ENCODE results near the gene CPM. TPM values are rescaled to one million over a fixed set of nuclear protein-coding genes. Genes with fewer than 3 reads are reported as not detected.

CPM gene
- total RNA-seq, 2 experiments from 2014 or later, result 3.0 to 5.8 TPM

DNA sequence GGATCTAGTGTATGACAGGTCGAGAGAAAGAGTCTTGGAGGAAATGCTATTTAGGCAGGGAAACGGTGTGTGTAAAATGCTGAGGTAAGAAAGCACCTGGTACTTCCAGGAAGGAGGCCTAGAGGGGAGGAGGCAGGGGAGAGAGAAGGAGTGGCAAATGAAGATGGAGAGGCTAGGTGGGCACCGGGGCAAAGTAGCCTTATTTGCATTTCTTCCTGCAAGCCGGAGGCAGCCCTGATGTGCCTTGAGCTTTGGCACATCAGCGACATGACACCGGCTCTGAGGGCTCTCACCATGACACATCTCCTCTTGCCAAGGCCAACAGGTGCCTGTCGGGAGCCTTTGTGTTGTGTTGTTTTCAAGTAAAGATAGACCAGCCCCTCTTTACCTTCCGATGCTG, 61.6 kb downstream of the CPM start:
- Mint-ChIP-seq H3K27me3 (peaks cover 3% of the 10 kb centered on the region), H3K36me3 (ENCODE audit: low read depth) (no peaks in the 10 kb centered on the region), H3K9me3 (no peaks in the 10 kb centered on the region), H3K4me1 (ENCODE audit: low read depth) (no peaks in the 10 kb centered on the region), H3K4me3 (no peak overlapping the region), H3K27ac (no peak overlapping the region)
- CTCF ChIA-PET, result interaction anchor here (1.3 kb wide), 2 partner anchors 197 to 199 kb away, joined by 3 to 7 read pairs; no protein-coding TSS in a partner anchor
- no peak for ATAC-seq
- POLR2A ChIA-PET, result no interaction called here
- no peak for TF ChIP-seq CTCF (IDR thresholded peaks at IDR 0.05)
- no peak for DNase-seq
- intact Hi-C loops (cut with micrococcal nuclease), result no loop called here

GRCh38 chr12:68870443-68870842, 62.5 kb downstream of the CPM start:
- CTCF ChIA-PET, result interaction anchor here (1.3 kb wide), 2 partner anchors 198 to 200 kb away, joined by 3 to 7 read pairs; no protein-coding TSS in a partner anchor
- no peak overlapping the region for H3K27ac Mint-ChIP-seq
- DNase-seq (no peak), ATAC-seq (no peak)
- H3K9me3 Mint-ChIP-seq, result no peaks in the 10 kb centered on the region
- H3K4me3 Mint-ChIP-seq, result no peak overlapping the region
- no peak for TF ChIP-seq CTCF (IDR thresholded peaks at IDR 0.05)
- H3K27me3 Mint-ChIP-seq, result peaks cover 3% of the 10 kb centered on the region
- H3K36me3 Mint-ChIP-seq (ENCODE audit: low read depth), result no peaks in the 10 kb centered on the region
- POLR2A ChIA-PET, result no interaction called here
- H3K4me1 Mint-ChIP-seq (ENCODE audit: low read depth), result no peaks in the 10 kb centered on the region
- intact Hi-C loops (cut with micrococcal nuclease), result no loop called here

DNA sequence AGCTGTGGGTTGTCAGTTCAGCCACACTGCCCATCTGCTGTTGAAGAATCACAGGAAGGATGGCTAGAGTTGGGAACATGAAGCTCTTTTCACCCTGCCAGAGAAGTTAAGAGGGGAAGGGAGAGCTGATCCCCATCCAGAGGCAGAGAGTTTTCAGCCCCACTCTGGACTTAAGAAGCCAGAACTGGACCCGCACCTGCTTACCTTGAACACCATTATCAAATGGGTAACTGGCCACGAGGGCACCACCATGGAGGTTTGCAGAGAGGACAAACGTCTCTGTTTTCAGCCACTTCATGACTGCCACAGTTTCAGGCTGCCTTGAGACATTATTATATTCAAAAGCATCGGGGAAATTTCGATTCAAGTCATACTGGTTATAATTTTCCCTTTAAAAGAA, 63.0 kb downstream of the CPM start:
- ChIA-PET CTCF (interaction anchor here (1.1 to 3.6 kb wide), 2 partner anchors 40 to 200 kb away, joined by 4 to 24 read pairs; no protein-coding TSS in a partner anchor), POLR2A (no interaction called here)
- H3K27ac Mint-ChIP-seq, result no peak overlapping the region
- no peaks in the 10 kb centered on the region for H3K4me1 Mint-ChIP-seq (ENCODE audit: low read depth)
- no peaks in the 10 kb centered on the region for H3K36me3 Mint-ChIP-seq (ENCODE audit: low read depth)
- TF ChIP-seq CTCF (IDR thresholded peaks at IDR 0.05), result no peak
- intact Hi-C loops (cut with micrococcal nuclease), result no loop called here
- H3K9me3 Mint-ChIP-seq, result no peaks in the 10 kb centered on the region
- no peak for ATAC-seq
- no peak overlapping the region for H3K4me3 Mint-ChIP-seq
- peaks cover 3% of the 10 kb centered on the region for H3K27me3 Mint-ChIP-seq
- DNase-seq, result no peak

DNA sequence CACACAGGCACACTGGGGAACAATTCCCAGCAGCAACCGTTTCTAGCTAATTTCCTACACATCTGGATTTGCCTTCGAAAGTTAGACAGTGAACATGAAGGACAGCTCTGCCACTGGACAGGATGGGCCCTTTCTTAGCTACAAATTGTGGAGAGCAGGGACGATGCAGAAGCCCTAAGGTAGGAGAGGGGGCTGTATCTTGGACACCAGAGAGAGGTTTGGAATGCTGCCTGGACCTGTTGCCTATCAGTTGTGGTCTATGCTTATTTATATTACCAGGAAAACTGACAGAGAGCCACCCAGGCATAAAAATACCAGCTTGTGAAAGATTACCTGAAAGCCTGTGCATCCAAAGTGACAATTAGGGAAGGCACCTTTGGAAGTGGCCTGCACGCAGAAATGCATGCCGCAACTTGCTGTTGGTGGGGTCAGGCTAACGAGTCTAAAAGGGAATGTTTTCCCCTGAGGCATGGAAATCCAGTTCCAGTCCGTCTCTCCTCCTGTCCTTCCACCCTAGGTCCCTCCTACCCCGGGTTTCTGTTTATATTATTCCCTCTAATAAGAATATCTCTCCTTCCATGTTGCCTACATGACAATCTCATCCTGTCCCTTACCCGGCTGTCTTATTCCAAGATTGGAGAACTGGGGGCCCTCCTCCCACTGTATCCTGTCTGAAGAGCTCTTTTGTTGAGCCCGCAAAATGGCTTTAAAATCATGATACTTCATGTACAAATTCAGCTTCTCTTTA, 64.8 kb downstream of the CPM start:
- Mint-ChIP-seq H3K4me1 (ENCODE audit: low read depth) (no peaks in the 10 kb centered on the region), H3K4me3 (no peak overlapping the region), H3K36me3 (ENCODE audit: low read depth) (no peaks in the 10 kb centered on the region), H3K9me3 (no peaks in the 10 kb centered on the region), H3K27me3 (no peaks in the 10 kb centered on the region), H3K27ac (no peak overlapping the region)
- no peak for ATAC-seq
- ChIA-PET POLR2A (interaction anchor here (1.2 kb wide), 1 partner anchor 78 kb away, joined by 3 read pairs; no protein-coding TSS in a partner anchor), CTCF (interaction anchor here (0.6 to 3.6 kb wide), 5 partner anchors 10 to 202 kb away, joined by 3 to 24 read pairs (median 3); no protein-coding TSS in a partner anchor)
- TF ChIP-seq CTCF (IDR thresholded peaks at IDR 0.05), result no peak
- DNase-seq, result no peak
- intact Hi-C loops (cut with micrococcal nuclease), result no loop called here

DNA sequence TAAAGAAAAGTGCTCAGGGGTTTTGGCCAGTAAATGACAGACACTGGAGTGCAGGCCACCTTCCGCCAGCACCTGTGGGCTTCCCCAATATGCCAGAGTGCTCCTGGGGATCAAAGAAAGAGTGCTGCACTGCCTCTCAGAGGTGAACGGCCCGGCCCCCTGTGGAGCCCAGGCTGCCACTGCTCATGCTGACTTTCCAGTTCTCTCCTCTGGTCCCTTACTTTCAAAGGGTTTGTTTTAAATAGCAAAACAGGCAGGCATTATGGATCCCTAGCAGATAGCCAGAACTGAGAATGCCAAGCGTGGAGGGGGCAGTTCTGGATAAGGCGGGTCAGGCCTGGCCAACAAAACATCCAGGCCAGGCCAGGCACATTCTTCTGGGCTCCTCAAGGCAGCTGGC, 65.4 kb downstream of the CPM start:
- no peaks in the 10 kb centered on the region for H3K4me1 Mint-ChIP-seq (ENCODE audit: low read depth)
- no peak for TF ChIP-seq CTCF (IDR thresholded peaks at IDR 0.05)
- no peaks in the 10 kb centered on the region for H3K36me3 Mint-ChIP-seq (ENCODE audit: low read depth)
- no peaks in the 10 kb centered on the region for H3K27me3 Mint-ChIP-seq
- no peaks in the 10 kb centered on the region for H3K9me3 Mint-ChIP-seq
- ATAC-seq, result no peak
- ChIA-PET POLR2A (interaction anchor here (1.2 kb wide), 1 partner anchor 79 kb away, joined by 3 read pairs; no protein-coding TSS in a partner anchor), CTCF (interaction anchor here (0.9 to 3.6 kb wide), 4 partner anchors 101 to 203 kb away, joined by 3 to 24 read pairs (median 4); no protein-coding TSS in a partner anchor)
- H3K27ac Mint-ChIP-seq, result no peak overlapping the region
- no peak for DNase-seq
- intact Hi-C loops (cut with micrococcal nuclease), result no loop called here
- no peak overlapping the region for H3K4me3 Mint-ChIP-seq

All from activated CD8-positive, alpha-beta T cell treated with anti-CD3 and anti-CD28 coated beads for 36 hours (primary cell).